Activated CD8-positive, alpha-beta memory T cell treated with anti-CD3 and anti-CD28 coated beads, Interleukin-2, amount 50 U/mL, for 24 hours (primary cell): ENCODE results near the gene GAS2L3.
"Not testable (repeated sequence)": the region's sequence is repeated elsewhere in the genome, so short reads cannot be mapped to it uniquely, and the experiment has no call there.

Experiments used
- DNase-seq: peaks from one replicate; pipeline ENCODE4 v3.0.0-alpha.2; 2020; ENCODE audit errors: extremely low read depth

The GAS2L3 gene

DNA sequence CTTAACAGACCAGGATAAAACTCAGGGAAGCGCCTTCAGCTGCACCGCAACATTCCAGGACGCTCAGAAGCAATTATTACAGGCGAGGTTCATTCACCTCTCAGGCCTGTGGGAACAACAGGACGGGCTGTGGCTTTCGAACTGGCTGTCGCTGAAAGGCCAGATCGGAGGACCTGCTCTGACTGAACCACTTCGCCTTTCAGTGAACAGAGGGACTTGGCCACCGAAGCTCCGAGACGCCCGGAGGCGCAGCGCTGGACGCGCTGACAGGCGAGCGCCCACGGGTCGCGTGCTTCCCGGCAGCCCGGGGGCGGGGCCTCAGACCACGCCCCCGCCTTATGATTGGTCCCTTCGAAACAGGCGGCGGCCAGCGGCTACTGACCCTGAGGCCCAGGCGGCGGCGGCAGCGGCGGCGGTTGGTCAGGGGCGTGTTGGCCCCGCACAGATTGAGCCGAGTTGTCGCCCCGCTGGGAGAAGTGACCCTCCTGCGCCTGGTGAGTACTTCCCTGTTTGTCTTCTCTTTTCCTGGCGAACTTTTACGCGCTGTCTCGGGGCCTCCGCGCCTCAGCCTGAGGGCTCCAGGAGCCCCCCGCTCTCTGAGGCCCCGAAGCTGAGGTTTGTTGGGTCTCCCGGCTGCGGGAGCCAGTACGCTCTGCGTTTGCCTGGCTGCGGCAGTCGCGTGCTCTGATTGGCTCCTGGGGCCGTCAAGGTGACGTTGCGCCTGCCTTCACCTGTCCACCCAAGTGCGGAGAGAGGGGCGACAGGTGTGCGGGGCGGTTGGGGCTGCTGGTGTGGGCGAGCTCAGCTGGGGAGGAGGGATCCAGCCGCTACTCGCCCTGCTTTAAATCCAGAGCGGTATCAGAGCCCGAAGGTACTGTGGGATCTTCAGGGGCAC lies at the start of gene GAS2L3:
Gene GAS2L3, plus strand, starts transcription at position 393 of the 895 bp plus-strand sequence. CDS start 21,221 bp downstream, outside the sequence.
- peak; percentile 2 for DNase-seq

DNA sequence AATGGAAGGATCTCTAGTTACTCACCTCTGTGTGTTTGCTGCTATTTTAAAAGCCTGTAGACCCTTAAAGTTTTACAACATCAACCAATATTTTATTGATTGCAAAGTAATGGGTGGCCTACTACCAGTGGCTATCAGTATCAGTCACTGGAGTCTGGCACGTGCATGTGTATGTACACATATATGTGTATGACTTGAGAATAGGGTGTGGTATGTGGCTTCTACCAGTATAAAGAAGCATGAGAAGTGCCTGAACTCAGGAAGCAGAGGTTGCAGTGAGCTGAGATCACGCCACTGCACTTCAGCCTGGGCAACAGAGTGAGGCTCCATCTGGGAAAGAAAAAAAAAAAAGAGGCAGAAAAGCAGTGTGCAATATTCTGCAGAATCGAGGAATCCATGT lies 45.5 kb upstream of the GAS2L3 start:
- no peak for DNase-seq

DNA sequence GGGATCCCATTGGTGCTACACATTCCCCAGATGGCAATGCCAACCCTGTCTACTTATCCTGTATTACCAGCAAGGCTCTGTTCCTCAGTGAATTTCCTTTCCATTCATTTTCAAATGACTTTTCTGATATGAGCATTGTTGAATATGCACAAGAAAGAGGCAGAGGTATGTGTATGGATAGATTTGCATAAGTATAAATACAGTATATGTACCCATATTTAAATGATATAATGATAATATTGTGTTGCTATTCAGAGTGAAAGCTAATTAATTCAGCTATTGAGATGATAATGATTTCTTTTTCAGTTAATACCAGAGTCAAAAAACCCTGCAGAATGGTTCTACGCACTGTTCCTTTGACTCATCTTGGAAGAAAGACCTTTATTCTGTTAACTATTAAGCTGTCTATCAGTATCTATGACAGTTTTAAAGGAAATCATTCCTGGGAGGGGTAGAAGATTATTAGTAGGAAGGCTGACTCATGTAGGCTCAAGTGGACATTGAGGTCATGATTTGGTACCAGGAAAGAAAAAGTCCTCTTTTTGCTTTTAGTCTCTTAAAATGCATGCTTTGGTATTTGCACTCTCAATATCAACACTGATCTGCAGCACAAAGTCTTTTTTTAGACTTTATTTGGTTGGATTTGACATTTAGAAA lies 44.9 kb upstream of the GAS2L3 start:
- DNase-seq, result no peak

DNA sequence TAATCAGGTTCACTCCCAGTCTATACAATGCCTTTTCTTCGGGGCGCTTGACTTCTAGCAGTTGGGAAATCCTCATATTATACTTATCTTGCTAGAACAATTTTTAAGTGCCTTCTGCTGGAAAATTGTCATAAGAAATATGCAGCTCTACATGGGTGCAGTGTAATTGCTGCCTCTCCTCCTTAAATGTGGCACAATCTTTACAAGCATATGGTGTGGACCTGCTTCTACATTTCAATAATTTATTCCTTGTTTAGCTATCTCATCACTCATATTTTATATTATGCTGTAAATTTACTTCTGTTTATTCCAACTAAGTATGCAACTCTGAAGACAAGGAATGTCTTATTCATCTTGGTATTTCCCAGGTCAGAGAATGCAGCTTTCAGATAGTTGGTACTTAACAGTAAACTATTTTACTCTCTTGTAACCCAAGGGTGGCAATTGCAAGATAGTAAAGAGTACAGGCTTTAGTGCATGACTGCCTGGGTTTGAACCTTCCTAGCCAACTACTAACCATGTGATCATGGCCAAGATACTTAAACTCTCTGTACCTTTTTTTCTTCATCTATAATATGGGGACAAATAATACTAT lies 43.6 kb upstream of the GAS2L3 start:
- no peak for DNase-seq

GRCh38 chr12:100533376-100533775 lies 40.1 kb upstream of the GAS2L3 start:
- DNase-seq, result no peak

GRCh38 chr12:100534625-100535227 lies 38.8 kb upstream of the GAS2L3 start:
- no peak for DNase-seq

- DNase-seq, result no peak
Measured at GRCh38 chr12:100539202-100539601, 34.3 kb upstream of the GAS2L3 start.

GRCh38 chr12:100544165-100544564 lies 29.3 kb upstream of the GAS2L3 start:
- no peak for DNase-seq

- no peak for DNase-seq
Measured at GRCh38 chr12:100545092-100545491, 28.4 kb upstream of the GAS2L3 start.

DNA sequence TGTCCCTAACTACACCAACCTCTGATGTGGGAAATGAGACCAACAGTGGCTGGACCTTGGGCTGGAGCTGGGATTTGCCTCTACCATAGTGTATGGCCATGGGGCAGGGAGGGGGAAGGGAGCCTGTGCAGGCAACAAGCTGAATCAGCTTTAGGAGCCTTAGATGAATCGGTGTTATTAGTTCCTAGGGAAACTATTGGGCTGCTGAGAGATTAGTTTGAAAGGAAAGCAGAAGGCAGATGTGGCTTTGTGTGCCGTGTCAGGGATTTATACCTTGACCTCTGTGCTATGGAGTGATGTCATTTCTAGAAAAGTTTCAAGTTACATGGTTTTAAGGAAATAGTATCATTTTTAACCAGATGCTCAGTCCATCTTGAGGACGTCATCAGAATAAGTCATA lies 19.5 kb upstream of the GAS2L3 start:
- DNase-seq, result no peak

- DNase-seq, result no peak
Measured at GRCh38 chr12:100554608-100555077, 18.8 kb upstream of the GAS2L3 start.

GRCh38 chr12:100555722-100556121 lies 17.8 kb upstream of the GAS2L3 start:
- DNase-seq, result no peak

- no peak for DNase-seq
Measured at GRCh38 chr12:100557357-100557756, 16.1 kb upstream of the GAS2L3 start.

DNA sequence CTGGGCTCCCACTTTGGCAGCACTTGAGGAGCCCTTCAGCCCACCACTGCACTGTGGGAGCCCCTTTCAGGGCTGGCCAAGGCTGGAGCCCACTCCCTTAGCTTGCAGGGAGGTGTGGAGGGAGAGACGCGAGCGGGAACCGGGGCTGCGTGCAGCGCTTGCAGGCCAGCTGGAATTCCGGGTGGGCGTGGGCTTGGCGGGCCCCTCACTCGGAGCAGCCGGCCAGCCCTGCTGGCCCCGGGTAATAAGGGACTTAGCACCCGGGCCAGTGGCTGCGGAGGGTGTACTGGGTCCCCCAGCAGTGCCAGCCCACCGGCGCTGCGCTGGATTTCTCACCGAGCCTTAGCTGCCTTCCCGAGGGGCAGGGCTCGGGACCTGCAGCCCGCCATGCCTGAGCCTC lies 14.2 kb upstream of the GAS2L3 start:
- DNase-seq, result not testable (repeated sequence)

DNA sequence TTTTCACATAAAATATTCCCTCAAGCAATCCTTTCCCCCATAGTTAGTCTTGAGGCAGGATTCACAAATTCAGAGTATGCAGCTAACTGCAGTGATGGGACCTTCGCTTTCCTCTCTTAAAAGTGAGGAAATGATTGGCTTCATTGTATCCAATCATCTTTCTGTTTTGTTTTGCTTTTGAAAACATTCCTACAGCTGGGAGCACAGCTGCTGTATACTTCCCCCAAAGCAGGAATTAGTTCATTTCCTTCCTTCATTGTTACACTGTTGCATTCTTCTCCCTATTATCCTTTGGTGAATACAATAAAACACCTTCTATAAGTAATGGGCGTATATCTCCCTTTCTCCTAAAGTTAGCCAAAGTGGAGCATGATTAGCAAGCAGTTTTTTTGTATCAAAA lies 9.4 kb upstream of the GAS2L3 start:
- DNase-seq, result no peak

DNA sequence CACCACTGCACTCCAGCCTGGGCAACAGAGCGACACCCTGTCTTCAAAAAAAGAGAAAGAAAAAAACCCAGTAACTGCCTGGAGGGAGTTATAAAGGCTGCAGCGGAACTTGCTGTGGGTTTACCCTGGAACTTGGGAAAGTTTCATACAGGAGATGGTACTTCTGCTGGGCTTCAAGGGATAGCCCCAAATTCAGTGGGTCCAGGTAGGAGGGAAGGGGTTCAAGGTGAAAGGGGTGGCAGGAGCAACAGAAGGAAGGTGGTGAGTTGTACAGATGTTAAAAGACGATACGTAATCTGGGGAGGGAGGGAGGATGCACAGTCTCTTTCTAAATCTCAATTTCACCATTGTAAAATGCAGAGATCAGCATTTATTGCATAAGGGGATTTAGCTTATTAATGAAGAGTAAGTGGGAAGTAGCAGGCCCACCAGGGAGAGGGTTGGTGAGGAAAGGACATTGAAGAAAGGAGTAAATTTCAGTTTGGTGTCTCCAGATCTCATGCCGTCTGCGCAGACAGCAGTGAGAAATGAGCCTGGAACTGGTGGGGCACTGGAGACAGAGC lies 8.5 kb upstream of the GAS2L3 start:
- no peak for DNase-seq

GRCh38 chr12:100565987-100566545 lies 7.4 kb upstream of the GAS2L3 start:
- no peak for DNase-seq

- DNase-seq, result no peak
Measured at GRCh38 chr12:100566887-100567637, 6.4 kb upstream of the GAS2L3 start.

DNA sequence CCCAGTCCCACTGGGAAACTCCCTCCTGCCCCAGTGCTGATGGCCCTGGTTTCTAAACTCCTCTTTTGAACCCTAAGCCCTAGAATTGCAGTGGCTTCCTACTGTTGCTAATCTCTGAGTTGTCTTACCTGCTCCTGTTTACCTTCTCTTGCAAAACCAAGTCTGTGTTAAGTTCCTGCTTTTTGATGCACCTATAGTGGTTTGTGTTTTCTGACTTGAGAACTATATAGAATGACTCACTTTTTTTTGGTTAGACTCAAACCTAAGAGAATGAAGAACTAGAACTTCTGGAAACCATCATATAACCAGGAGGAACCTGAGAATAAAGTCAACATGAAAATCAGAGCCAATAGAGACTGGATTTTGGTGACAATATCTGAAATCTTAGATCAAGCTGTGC lies 5.5 kb upstream of the GAS2L3 start:
- DNase-seq, result no peak

- no peak for DNase-seq
Measured at GRCh38 chr12:100572184-100572583, 1.3 kb upstream of the GAS2L3 start.
